CD4-positive, alpha-beta T cell (primary cell): Measurements from ENCODE around the gene JAK2. TPM values are rescaled to one million over a fixed set of nuclear protein-coding genes. Genes with fewer than 3 reads are reported as not detected.

Experiments used
- ATAC-seq: fragments of 200-7000 bp; cut with Tn5 transposase; one replicate; pipeline ENCODE4 v1.10.0; 2022; ENCODE audit warnings: mild to moderate bottlenecking; ENCODE audit not compliant: poor library complexity
- CTCF ChIA-PET: fragments of 350-600 bp; sonication (Branson Sonifier 250); formaldehyde crosslinking; loops from one replicate; lab custom pipeline; 2021; ENCODE audit warnings: antibody characterized with exemption, inconsistent platforms; lab: Charles Lee
- POLR2A ChIA-PET: fragments of 350-600 bp; sonication (Branson Sonifier 250); formaldehyde crosslinking; loops from one replicate; lab custom pipeline; 2021; ENCODE audit warnings: antibody characterized with exemption, inconsistent platforms; lab: Charles Lee
- DNase-seq, 14 experiments: peaks; one replicate each; pipeline ENCODE4 v3.0.0-alpha.2; 2013 to 2020; ENCODE audit warnings: mixed read lengths in 2 of 14
- H3K27ac ChIP-seq, 2 donors: one replicate each; pipeline versions ENCODE4 v1.5.1 to v1.7.0; 2013; ENCODE audit warnings: low read length in 2 of 2, low read depth in 1 of 2, mild to moderate bottlenecking in 1 of 2
- H3K27me3 ChIP-seq, 2 experiments: 1 replicate in 1 of 2; 2 replicates in 1 of 2; pipeline versions ENCODE4 v1.6.1 to v1.7.0; 2013; ENCODE audit warnings: low read length in 2 of 2, control low read depth in 1 of 2, mild to moderate bottlenecking in 1 of 2, moderate library complexity in 1 of 2; ENCODE audit not compliant: insufficient read depth in 2 of 2, control insufficient read depth in 1 of 2
- H3K36me3 ChIP-seq: one replicate; pipeline ENCODE4 v1.6.1; 2013; ENCODE audit warnings: low read length, control low read depth; ENCODE audit not compliant: insufficient read depth
- H3K4me1 ChIP-seq: one replicate; pipeline ENCODE4 v1.6.1; 2013; ENCODE audit warnings: low read length, control low read depth; ENCODE audit not compliant: insufficient read depth
- H3K4me3 ChIP-seq: one replicate; pipeline ENCODE4 v1.5.1; 2013; ENCODE audit warnings: mild to moderate bottlenecking, low read length, moderate library complexity
- H3K9me3 ChIP-seq, 2 experiments: 1 replicate in 1 of 2; 2 replicates in 1 of 2; pipeline versions ENCODE4 v1.6.1 to v1.7.0; 2013; ENCODE audit warnings: low read length in 2 of 2, mild to moderate bottlenecking in 2 of 2, control low read depth in 1 of 2, moderate library complexity in 1 of 2; ENCODE audit not compliant: control insufficient read depth in 1 of 2, insufficient read depth in 1 of 2
- H3K27ac Mint-ChIP-seq: one replicate; pipeline ENCODE4 v1.8.0; 2020; ENCODE audit warnings: mixed read lengths
- H3K27me3 Mint-ChIP-seq: one replicate; pipeline ENCODE4 v1.8.0; 2021; ENCODE audit warnings: mixed read lengths
- H3K36me3 Mint-ChIP-seq: one replicate; pipeline ENCODE4 v1.8.0; 2021; ENCODE audit warnings: low read depth, mixed read lengths
- H3K4me1 Mint-ChIP-seq: one replicate; pipeline ENCODE4 v1.8.0; 2021; ENCODE audit warnings: low read depth, mixed read lengths
- H3K4me3 Mint-ChIP-seq: one replicate; pipeline ENCODE4 v1.8.0; 2020; ENCODE audit warnings: mild to moderate bottlenecking, mixed read lengths
- H3K9me3 Mint-ChIP-seq: one replicate; pipeline ENCODE4 v1.8.0; 2020; ENCODE audit warnings: mixed read lengths
- CTCF ChIP-seq: fragments of 200-600 bp; IDR thresholded peaks from one replicate; pipeline ENCODE4 v1.8.0; 2022; ENCODE audit warnings: antibody characterized with exemption, mild to moderate bottlenecking
- intact Hi-C, 2 experiments: fragments of 100-400 bp; cut with DNase I in 1 of 2; cut with micrococcal nuclease in 1 of 2; formaldehyde crosslinking; loops; one replicate each; pipeline versions ENCODE4 v1.15.1 to v1.9.0; 2023 to 2025; cut with DNase I, micrococcal nuclease
- total RNA-seq, 174 experiments: library from RNA in 2 of 174; stranded (reverse) in 2 of 174; gene quantifications; one replicate each; pipeline ENCODE4 v1.2.3 and lab custom pipeline; 2021 to 2026

The JAK2 gene
- total RNA-seq, 2 experiments from 2014 or later: 7.2 to 7.5 TPM

GRCh38 chr9:5041390-5042115 lies 56.5 kb downstream of the JAK2 start:
- POLR2A ChIA-PET: no interaction called here
- H3K27ac ChIP-seq: no peak overlapping the region
- CTCF ChIA-PET: interaction anchor here (0.7 kb wide), 1 partner anchor 121 kb away, joined by 4 read pairs; no protein-coding TSS in a partner anchor
- Mint-ChIP-seq H3K36me3 (peaks cover 59% of the 10 kb centered on the region), H3K27me3 (no peaks in the 10 kb centered on the region), H3K9me3 (peaks cover 4% of the 10 kb centered on the region), H3K27ac (no peak overlapping the region), H3K4me1 (no peaks in the 10 kb centered on the region), H3K4me3 (no peak overlapping the region)
- H3K36me3 ChIP-seq: peaks cover 25% of the 10 kb centered on the region
- H3K4me3 ChIP-seq: no peak overlapping the region
- H3K4me1 ChIP-seq: no peaks in the 10 kb centered on the region
- no peaks in the 10 kb centered on the region for H3K27me3 ChIP-seq
- ATAC-seq (no peak), DNase-seq (peak in 1 of 14 experiments; percentile 13)
- no peak for TF ChIP-seq CTCF
- peaks cover 0 to 28% of the 10 kb centered on the region in 2 experiments for H3K9me3 ChIP-seq
- intact Hi-C loops: no loop called here

GRCh38 chr9:5042661-5043178 lies 57.6 kb downstream of the JAK2 start:
- peaks cover 0 to 28% of the 10 kb centered on the region in 2 experiments for H3K9me3 ChIP-seq
- intact Hi-C loops: no loop called here
- no peak overlapping the region for H3K27ac Mint-ChIP-seq
- H3K27me3 Mint-ChIP-seq: no peaks in the 10 kb centered on the region
- peaks cover 2% of the 10 kb centered on the region for H3K9me3 Mint-ChIP-seq
- H3K36me3 Mint-ChIP-seq: peaks cover 64% of the 10 kb centered on the region
- ATAC-seq (no peak), DNase-seq (peak in 1 of 14 experiments; percentile 6)
- H3K4me3 ChIP-seq: no peak overlapping the region
- H3K4me1 Mint-ChIP-seq: no peaks in the 10 kb centered on the region
- no peak overlapping the region for H3K27ac ChIP-seq
- H3K4me3 Mint-ChIP-seq: no peak overlapping the region
- POLR2A ChIA-PET: no interaction called here
- CTCF ChIA-PET: interaction anchor here (0.7 kb wide), 1 partner anchor 120 kb away, joined by 4 read pairs; no protein-coding TSS in a partner anchor
- no peaks in the 10 kb centered on the region for H3K27me3 ChIP-seq
- no peaks in the 10 kb centered on the region for H3K4me1 ChIP-seq
- no peak for TF ChIP-seq CTCF
- H3K36me3 ChIP-seq: peaks cover 25% of the 10 kb centered on the region

- no peak overlapping the region for H3K4me3 ChIP-seq
- H3K27me3 Mint-ChIP-seq: no peaks in the 10 kb centered on the region
- peaks cover 0 to 28% of the 10 kb centered on the region in 2 experiments for H3K9me3 ChIP-seq
- no peaks in the 10 kb centered on the region for H3K4me1 Mint-ChIP-seq
- no peaks in the 10 kb centered on the region for H3K27me3 ChIP-seq
- H3K36me3 ChIP-seq: peaks cover 25% of the 10 kb centered on the region
- no peak for ATAC-seq
- no peaks in the 10 kb centered on the region for H3K4me1 ChIP-seq
- intact Hi-C loops: no loop called here
- no peak overlapping the region for H3K4me3 Mint-ChIP-seq
- ChIA-PET POLR2A (no interaction called here), CTCF (no interaction called here)
- TF ChIP-seq CTCF: no peak
- peaks cover 63% of the 10 kb centered on the region for H3K36me3 Mint-ChIP-seq
- no peak for DNase-seq
- no peak overlapping the region for H3K27ac ChIP-seq
- peaks cover 2% of the 10 kb centered on the region for H3K9me3 Mint-ChIP-seq
- H3K27ac Mint-ChIP-seq: no peak overlapping the region
These were observed 58.3 kb downstream of the JAK2 start for GRCh38 chr9:5043381-5043780.
